Keratinocyte (primary cell): ENCODE results near the gene RTKN2. TPM values are rescaled to one million over a fixed set of nuclear protein-coding genes. Genes with fewer than 3 reads are reported as not detected.

Source experiments
- DNase-seq: peaks from one replicate; pipeline ENCODE4 v3.0.0-alpha.2; 2011; ENCODE audit warnings: low read depth, missing footprints, low spot score
- FAIRE-seq: peaks from 2 replicates; lab custom pipeline; 2011; peaks lifted over from hg19 to GRCh38; lab: Jason Lieb, UNC
- H2AFZ ChIP-seq: 2 replicates; pipeline ENCODE4 v1.6.0; 2012; ENCODE audit warnings: low read length, control low read depth, inconsistent platforms; ENCODE audit not compliant: control insufficient read depth
- H3K27ac ChIP-seq: 2 replicates; pipeline ENCODE4 v1.5.1; 2011; ENCODE audit warnings: low read length; ENCODE audit not compliant: control insufficient read depth, insufficient read depth
- H3K27me3 ChIP-seq: 3 replicates; pipeline ENCODE4 v1.6.0; 2011; ENCODE audit warnings: low read length; ENCODE audit not compliant: control insufficient read depth, insufficient read depth; ENCODE audit errors: extremely low read depth
- H3K36me3 ChIP-seq, 2 experiments: 2 replicates in 1 of 2; 3 replicates in 1 of 2; pipeline ENCODE4 v1.5.1; 2011; ENCODE audit warnings: low read length in 2 of 2, mild to moderate bottlenecking in 1 of 2; ENCODE audit not compliant: control insufficient read depth in 2 of 2, insufficient read depth in 2 of 2; ENCODE audit errors: extremely low read depth in 1 of 2
- H3K4me1 ChIP-seq: 3 replicates; pipeline ENCODE4 v1.5.1; 2011; ENCODE audit warnings: low read length; ENCODE audit not compliant: control insufficient read depth, insufficient read depth; ENCODE audit errors: extremely low read depth
- H3K4me2 ChIP-seq: 3 replicates; pipeline ENCODE4 v1.6.0; 2011; ENCODE audit warnings: low read depth, low read length; ENCODE audit not compliant: control insufficient read depth, insufficient read depth; ENCODE audit errors: extremely low read depth
- H3K4me3 ChIP-seq, 3 experiments: fragments of 200-600 bp in 1 of 3; sonication (generic) in 1 of 3; 2 replicates in 2 of 3; 3 replicates in 1 of 3; pipeline ENCODE4 v1.5.1; 2011 to 2016; ENCODE audit warnings: low read length in 3 of 3, mild to moderate bottlenecking in 3 of 3, control low read depth in 2 of 3, inconsistent platforms in 1 of 3, low read depth in 1 of 3, mixed read lengths in 1 of 3, mixed run types in 1 of 3, moderate library complexity in 1 of 3; ENCODE audit not compliant: control insufficient read depth in 2 of 3, insufficient read depth in 2 of 3; ENCODE audit errors: extremely low read depth in 1 of 3
- H3K79me2 ChIP-seq: 2 replicates; pipeline ENCODE4 v1.6.0; 2012; ENCODE audit warnings: low read length; ENCODE audit not compliant: control insufficient read depth, insufficient read depth
- H3K9ac ChIP-seq: 3 replicates; pipeline ENCODE4 v1.6.0; 2011; ENCODE audit warnings: low read length; ENCODE audit not compliant: control insufficient read depth, insufficient read depth; ENCODE audit errors: extremely low read depth
- H3K9me1 ChIP-seq: 3 replicates; pipeline ENCODE4 v1.6.0; 2011; ENCODE audit warnings: low read length; ENCODE audit not compliant: control insufficient read depth, insufficient read depth; ENCODE audit errors: extremely low read depth
- H3K9me3 ChIP-seq: 2 replicates; pipeline ENCODE4 v1.5.1; 2012; ENCODE audit warnings: low read depth, low read length; ENCODE audit not compliant: control insufficient read depth
- H4K20me1 ChIP-seq: 3 replicates; pipeline ENCODE4 v1.6.0; 2011; ENCODE audit warnings: low read length; ENCODE audit not compliant: control insufficient read depth, insufficient read depth; ENCODE audit errors: extremely low read depth
- CTCF ChIP-seq, 3 experiments: IDR thresholded peaks in 1 of 3; conservative IDR thresholded peaks in 1 of 3; optimal IDR thresholded peaks in 1 of 3; 2 replicates in 2 of 3; 3 replicates in 1 of 3; pipeline versions ENCODE3 to v1.5.1; 2011; ENCODE audit warnings: low read length in 3 of 3, mild to moderate bottlenecking in 3 of 3, moderate library complexity in 2 of 3, control low read depth in 1 of 3, inconsistent platforms in 1 of 3; ENCODE audit not compliant: insufficient read depth in 2 of 3; ENCODE audit errors: extremely low read depth in 1 of 3
- EZH2 ChIP-seq: IDR thresholded peaks from one replicate; pipeline ENCODE4 v1.6.1; 2012; ENCODE audit warnings: inconsistent platforms, mild to moderate bottlenecking, low read length, moderate library complexity
- dilution Hi-C: fragments of 300-500 bp; cut with MboI; formaldehyde crosslinking; loops from one replicate; pipeline ENCODE4 v1.7.0; 2020; ENCODE audit warnings: low sequenced_read_pairs; ENCODE audit not compliant: extremely low pct_ligation_motif_present
- polyA plus RNA-seq, 5 experiments: library from polyadenylated mRNA; depleted of rRNA in 3 of 5; stranded (reverse) in 3 of 5; stranded (forward) in 1 of 5; unstranded in 1 of 5; fragments of >200 nt; gene quantifications; 1 replicate in 1 of 5; 2 replicates in 3 of 5; 3 replicates in 1 of 5; pipeline versions ENCODE4 v1.2.1 to v1.2.3, GENCODE V29; 2011 to 2012; ENCODE audit warnings: missing spikeins in 2 of 5, low read depth in 1 of 5, low replicate concordance in 1 of 5

The RTKN2 gene
- polyA plus RNA-seq, 1 donor (not counting 4 experiments of a cell fraction or from before 2014, with no cell fraction given), result 3.2 TPM

- Histone ChIP-seq H3K9me3 (no peaks in the 10 kb centered on the region), H3K36me3 (no peaks in the 10 kb centered on the region), H3K4me3 (peak overlapping the region in 1 of 3 experiments; percentile 30), H3K27ac (peak overlapping the region; percentile 17), H3K4me2 (peak overlapping the region; percentile 88), H3K9ac (no peak overlapping the region), H2AFZ (no peak overlapping the region), H4K20me1 (no peaks in the 10 kb centered on the region), H3K4me1 (peaks cover 19% of the 10 kb centered on the region), H3K79me2 (peaks cover 17% of the 10 kb centered on the region), H3K9me1 (no peaks in the 10 kb centered on the region), H3K27me3 (no peaks in the 10 kb centered on the region)
- DNase-seq, result no peak
- TF ChIP-seq CTCF (optimal IDR thresholded peaks at IDR 0.05 in 1 of 3, IDR thresholded peaks at IDR 0.05 in 1 of 3, conservative IDR thresholded peaks at IDR 0.05 in 1 of 3; ENCODE audit: extremely low read depth in 1 of 3, insufficient read depth in 2 of 3, low read length in 3 of 3), result no peak
- no peak for TF ChIP-seq EZH2
- no peak for FAIRE-seq
- dilution Hi-C loops, result no loop called here
These were observed 2.0 kb downstream of the RTKN2 start for GRCh38 chr10:62266611-62267010.

- DNase-seq (no peak), FAIRE-seq (no peak)
- dilution Hi-C loops, result no loop called here
- H3K4me3 ChIP-seq, result no peak overlapping the region
- H3K9ac ChIP-seq, result no peak overlapping the region
- H3K9me1 ChIP-seq, result no peaks in the 10 kb centered on the region
- peaks cover 17% of the 10 kb centered on the region for H3K79me2 ChIP-seq
- peak overlapping the region; percentile 88 for H3K4me2 ChIP-seq
- peak overlapping the region; percentile 17 for H3K27ac ChIP-seq
- H4K20me1 ChIP-seq, result no peaks in the 10 kb centered on the region
- no peaks in the 10 kb centered on the region for H3K27me3 ChIP-seq
- H3K9me3 ChIP-seq, result no peaks in the 10 kb centered on the region
- no peak for TF ChIP-seq EZH2
- no peak overlapping the region for H2AFZ ChIP-seq
- peaks cover 19% of the 10 kb centered on the region for H3K4me1 ChIP-seq
- no peaks in the 10 kb centered on the region for H3K36me3 ChIP-seq
These were observed 2.5 kb downstream of the RTKN2 start for GRCh38 chr10:62266147-62266546.
